Measurements from ENCODE around the gene KCNQ1OT1.

GRCh38 chr11:2742611-2743426 lies 43.0 kb upstream of the KCNQ1OT1 start:
- TF ChIP-seq PBX3 (CRISPR knock-in tag; IDR thresholded peaks at IDR 0.05) (no peak), CTCF (tag by site-specific recombination; IDR thresholded peaks at IDR 0.05) (no peak), ZEB2 (tag by site-specific recombination; IDR thresholded peaks at IDR 0.05) (no peak)

Measured in HEK293 (cell line).